Calu3 (cell line): ENCODE measurements around the gene GLIS1. TPM values are rescaled to one million over a fixed set of nuclear protein-coding genes. Genes with fewer than 3 reads are reported as not detected.
"Not testable (repeated sequence)": the region's sequence is repeated elsewhere in the genome, so short reads cannot be mapped to it uniquely, and the experiment has no call there.

Experiments used
- BruUV-seq: library from RNA; stranded (reverse); fragments of 400-500 nt; replicated peaks from 2 replicates; lab custom pipeline; 2021; lab: Mats Ljungman, UMichigan
- CTCF ChIA-PET: fragments of 300-600 bp; sonication (Branson Sonifier 250); formaldehyde crosslinking; loops from one replicate; lab custom pipeline; 2022; ENCODE audit warnings: antibody characterized with exemption; lab: Charles Lee
- DNase-seq: peaks from one replicate; pipeline ENCODE4 v3.0.0; 2022
- H3K27ac Mint-ChIP-seq: one replicate; pipeline ENCODE4 v1.8.0; 2022; ENCODE audit warnings: mixed read lengths; ENCODE audit not compliant: unreplicated experiment
- H3K27me3 Mint-ChIP-seq: one replicate; pipeline ENCODE4 v1.8.0; 2022; ENCODE audit warnings: mixed read lengths; ENCODE audit not compliant: unreplicated experiment
- H3K36me3 Mint-ChIP-seq: one replicate; pipeline ENCODE4 v1.8.0; 2022; ENCODE audit warnings: mild to moderate bottlenecking, moderate library complexity, mixed read lengths; ENCODE audit not compliant: insufficient read depth, unreplicated experiment
- H3K4me1 Mint-ChIP-seq: one replicate; pipeline ENCODE4 v1.8.0; 2022; ENCODE audit warnings: mild to moderate bottlenecking, low read depth, mixed read lengths; ENCODE audit not compliant: unreplicated experiment
- H3K4me3 Mint-ChIP-seq: one replicate; pipeline ENCODE4 v1.8.0; 2022; ENCODE audit warnings: mild to moderate bottlenecking, low read depth, moderate library complexity, mixed read lengths; ENCODE audit not compliant: unreplicated experiment
- H3K9me3 Mint-ChIP-seq: one replicate; pipeline ENCODE4 v1.8.0; 2022; ENCODE audit warnings: low read depth, mixed read lengths; ENCODE audit not compliant: unreplicated experiment
- CTCF ChIP-seq: fragments of 200-600 bp; IDR thresholded peaks from one replicate; pipeline ENCODE4 v1.8.0; 2022; ENCODE audit warnings: antibody characterized with exemption; ENCODE audit not compliant: unreplicated experiment
- intact Hi-C: fragments of 100-400 bp; cut with micrococcal nuclease; formaldehyde crosslinking; loops from one replicate; pipeline ENCODE4 v1.10.0; 2022; ENCODE audit not compliant: unreplicated experiment
- total RNA-seq: library from RNA; stranded (reverse); gene quantifications from 2 replicates; pipeline ENCODE4 v1.2.3, GENCODE V29; 2022

The GLIS1 gene
- total RNA-seq, 1 experiment from 2014 or later = not detected

- Mint-ChIP-seq H3K27me3 (peaks cover 84% of the 10 kb centered on the region), H3K4me1 (no peaks in the 10 kb centered on the region), H3K4me3 (no peak overlapping the region), H3K36me3 (no peaks in the 10 kb centered on the region), H3K9me3 (no peaks in the 10 kb centered on the region), H3K27ac (no peak overlapping the region)
- no peak for TF ChIP-seq CTCF
- no peak for DNase-seq
- CTCF ChIA-PET = interaction anchor here (0.9 kb wide), 1 partner anchor 52 kb away, joined by 3 read pairs; no protein-coding TSS in a partner anchor
- BruUV-seq = no TSS peak
- intact Hi-C loops = no loop called here
These were observed 87.6 kb downstream of the GLIS1 start for GRCh38 chr1:53651356-53651755.

DNA sequence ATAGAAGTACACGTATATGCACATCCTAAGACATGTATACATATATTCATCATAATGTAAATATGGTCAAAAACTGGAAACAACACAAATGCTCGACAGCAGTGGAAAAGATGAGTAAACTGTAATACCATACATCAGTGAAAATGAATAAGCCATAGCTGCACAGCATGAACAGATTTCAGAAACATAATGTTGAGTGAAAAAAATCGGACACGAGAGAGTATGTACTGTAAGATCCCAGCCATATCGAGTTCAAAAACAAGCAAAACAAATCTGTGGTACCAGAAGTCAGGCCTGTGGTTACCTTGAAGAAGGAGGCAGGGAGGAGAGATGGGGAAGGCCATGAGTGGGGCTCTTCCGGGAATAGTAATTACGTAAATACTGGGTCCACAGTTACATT lies 90.4 kb downstream of the GLIS1 start:
- no peaks in the 10 kb centered on the region for H3K9me3 Mint-ChIP-seq
- DNase-seq = no peak
- intact Hi-C loops = no loop called here
- TF ChIP-seq CTCF = no peak
- CTCF ChIA-PET = no interaction called here
- no TSS peak for BruUV-seq
- H3K36me3 Mint-ChIP-seq = no peaks in the 10 kb centered on the region
- H3K27ac Mint-ChIP-seq = no peak overlapping the region
- no peaks in the 10 kb centered on the region for H3K4me1 Mint-ChIP-seq
- H3K27me3 Mint-ChIP-seq = peaks cover 84% of the 10 kb centered on the region
- H3K4me3 Mint-ChIP-seq = no peak overlapping the region

DNA sequence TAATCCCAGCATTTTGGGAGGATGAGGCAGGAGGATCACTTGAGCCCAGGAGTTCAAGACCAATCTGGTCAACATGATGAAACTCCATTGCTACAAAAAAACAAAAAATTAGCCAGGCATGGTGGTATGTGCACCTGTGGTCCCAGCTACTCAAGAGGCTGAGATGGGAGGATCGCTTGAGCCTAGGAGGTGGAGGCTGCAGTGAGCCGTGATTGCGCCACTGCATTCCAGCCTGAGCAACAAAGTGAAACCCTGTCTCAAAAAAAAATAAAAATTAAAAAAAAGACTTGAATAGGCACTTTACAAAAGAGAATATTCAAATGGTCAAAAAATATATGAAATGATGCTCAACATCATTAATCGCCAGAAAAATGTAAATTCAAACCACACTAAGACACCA lies 91.0 kb downstream of the GLIS1 start:
- H3K9me3 Mint-ChIP-seq, DNase-seq, CTCF ChIA-PET, H3K36me3 Mint-ChIP-seq, intact Hi-C loops, H3K27ac Mint-ChIP-seq, BruUV-seq, H3K4me1 Mint-ChIP-seq, H3K4me3 Mint-ChIP-seq: not testable (repeated sequence)
- H3K27me3 Mint-ChIP-seq = peaks cover 83% of the 10 kb centered on the region

DNA sequence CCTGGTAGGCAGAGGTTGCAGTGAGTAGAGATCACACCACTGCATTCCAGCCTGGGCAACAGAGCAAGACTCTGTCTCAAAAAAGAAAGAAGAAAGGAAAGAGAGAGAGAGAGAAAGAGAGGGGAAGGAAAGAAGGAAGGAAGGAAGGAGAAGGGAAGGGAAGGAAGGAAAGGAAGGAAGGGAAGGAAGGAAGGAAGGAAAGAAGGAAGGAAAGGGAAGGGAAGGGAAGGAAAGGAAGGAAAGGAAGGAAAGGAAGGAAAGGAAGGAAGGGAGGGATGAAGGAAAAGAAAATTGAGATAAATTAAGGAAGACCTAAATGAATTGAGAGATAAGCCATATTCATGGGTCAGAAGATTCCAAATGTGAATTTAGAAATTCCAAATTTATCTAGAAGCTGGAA lies 92.2 kb downstream of the GLIS1 start:
- no peak for TF ChIP-seq CTCF
- intact Hi-C loops = no loop called here

DNA sequence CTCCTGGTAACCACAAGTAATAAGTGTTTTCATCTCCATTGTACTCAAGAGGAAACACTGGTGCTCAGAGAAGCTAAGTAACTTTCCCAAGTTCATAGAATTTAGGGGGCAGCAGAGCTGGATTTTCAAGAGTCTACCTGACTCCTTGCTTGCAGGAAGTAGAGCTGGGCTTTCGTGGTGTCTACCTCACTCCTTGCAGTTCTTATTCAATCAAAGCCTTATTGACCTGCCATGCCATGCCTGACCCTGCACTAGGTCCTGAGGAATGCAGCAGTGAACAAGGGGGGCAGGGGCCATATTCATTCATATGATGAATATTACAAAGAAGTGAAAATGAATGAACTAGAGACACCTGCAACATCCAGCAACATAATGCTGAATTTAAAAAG lies 93.3 kb downstream of the GLIS1 start:
- no peak for TF ChIP-seq CTCF
- Mint-ChIP-seq H3K9me3 (no peaks in the 10 kb centered on the region), H3K4me3 (no peak overlapping the region), H3K27ac (no peak overlapping the region), H3K36me3 (no peaks in the 10 kb centered on the region), H3K4me1 (no peaks in the 10 kb centered on the region), H3K27me3 (peaks cover 99% of the 10 kb centered on the region)
- DNase-seq = no peak
- BruUV-seq = no TSS peak
- intact Hi-C loops = no loop called here
- CTCF ChIA-PET = no interaction called here

More for the DNA sequence above, 92.2 kb downstream of the GLIS1 start:
- CTCF ChIA-PET = no interaction called here
- no peak for DNase-seq
- H3K4me1 Mint-ChIP-seq = no peaks in the 10 kb centered on the region
- no peak overlapping the region for H3K27ac Mint-ChIP-seq
- H3K27me3 Mint-ChIP-seq = peaks cover 88% of the 10 kb centered on the region
- H3K4me3 Mint-ChIP-seq = no peak overlapping the region
- H3K9me3 Mint-ChIP-seq = no peaks in the 10 kb centered on the region
- no peaks in the 10 kb centered on the region for H3K36me3 Mint-ChIP-seq
- no TSS peak for BruUV-seq
